Left lung (tissue), 10 donors: ENCODE measurements around the gene NBL1. TPM values are rescaled to one million over a fixed set of nuclear protein-coding genes. Genes with fewer than 3 reads are reported as not detected.

Experiments used
- ATAC-seq: fragments of 200-7000 bp; cut with Tn5 transposase; one replicate; pipeline ENCODE4 v1.9.1; 2020; ENCODE audit warnings: moderate library complexity
- DNase-seq, 4 donors: peaks; one replicate each; pipeline ENCODE4 v3.0.0-alpha.2; 2013 to 2020
- H3K27ac ChIP-seq, 2 donors: fragments of 200-600 bp; sonication (generic) in 1 of 2; one replicate each; pipeline versions ENCODE4 v1.5.0 to v1.8.0; 2020 to 2021
- H3K27me3 ChIP-seq, 2 donors: fragments of 200-600 bp; sonication (generic) in 1 of 2; one replicate each; pipeline versions ENCODE4 v1.5.0 to v1.8.0; 2020 to 2021
- H3K36me3 ChIP-seq, 2 donors: fragments of 200-600 bp; sonication (generic) in 1 of 2; one replicate each; pipeline versions ENCODE4 v1.5.0 to v1.8.0; 2020 to 2021
- H3K4me1 ChIP-seq, 2 donors: fragments of 200-600 bp; one replicate each; pipeline ENCODE4 v1.8.0; 2021
- H3K4me3 ChIP-seq, 2 donors: fragments of 200-600 bp; sonication (generic) in 1 of 2; one replicate each; pipeline versions ENCODE4 v1.5.0 to v1.8.0; 2020 to 2021; ENCODE audit warnings: mild to moderate bottlenecking in 1 of 2
- H3K9me3 ChIP-seq, 2 donors: fragments of 200-600 bp; sonication (generic) in 1 of 2; one replicate each; pipeline versions ENCODE4 v1.5.0 to v1.8.0; 2020 to 2021
- CTCF ChIP-seq, 2 donors: fragments of 200-600 bp; sonication (generic) in 1 of 2; IDR thresholded peaks; one replicate each; pipeline versions ENCODE4 v1.5.0 to v1.8.0; 2021; ENCODE audit warnings: antibody characterized with exemption in 2 of 2
- intact Hi-C, 2 donors: fragments of 100-400 bp; cut with DNase I; formaldehyde crosslinking; loops; one replicate each; pipeline versions ENCODE4 v1.11.2 to v1.14.2; 2022
- polyA plus RNA-seq, 6 donors: library from polyadenylated mRNA; unstranded; fragments of 120-200 nt; gene quantifications; one replicate each; pipeline ENCODE4 v1.2.1, GENCODE V29; 2013; ENCODE audit not compliant: insufficient read length in 6 of 6
- total RNA-seq, 2 donors: library from RNA; stranded (reverse); fragmentation: NEBNext Ultra II Directional; extraction: Animal tissue kit (Norgen Biotek cat#: 25700); gene quantifications; one replicate each; pipeline ENCODE4 v1.2.1, GENCODE V29; 2021
- donor health status: DM: no; HTN: yes; CAD: no.
- donor health status: DM: no; HTN: no; CAD: no.

Gene NBL1
- total and polyA plus RNA-seq, 8 donors, result 69.1 to 180 (median 89.6) TPM

- no peak for ATAC-seq
- no peaks in the 10 kb centered on the region for H3K4me1 ChIP-seq
- no peak overlapping the region for H3K27ac ChIP-seq
- peaks cover 0 to 23% of the 10 kb centered on the region in 2 donors for H3K36me3 ChIP-seq
- DNase-seq, result peak in 1 of 4 donors; percentile 23
- no peak for TF ChIP-seq CTCF (IDR thresholded peaks at IDR 0.05)
- no peaks in the 10 kb centered on the region for H3K9me3 ChIP-seq
- no peak overlapping the region for H3K4me3 ChIP-seq
- no peaks in the 10 kb centered on the region for H3K27me3 ChIP-seq
- intact Hi-C loops, result no loop called here
Measured at GRCh38 chr1:19700079-19700777, 56.1 kb downstream of the NBL1 start.

- no peak for TF ChIP-seq CTCF (IDR thresholded peaks at IDR 0.05)
- intact Hi-C loops, result no loop called here
Measured at GRCh38 chr1:19703280-19703679, 59.2 kb downstream of the NBL1 start.

GRCh38 chr1:19704247-19705113, 60.4 kb downstream of the NBL1 start:
- no peaks in the 10 kb centered on the region for H3K4me1 ChIP-seq
- ATAC-seq, result peak; percentile 99

More at GRCh38 chr1:19703280-19703679, 59.2 kb downstream of the NBL1 start:
- ATAC-seq, result no peak
- H3K27me3 ChIP-seq, result no peaks in the 10 kb centered on the region
- H3K4me1 ChIP-seq, result no peaks in the 10 kb centered on the region
- no peaks in the 10 kb centered on the region for H3K9me3 ChIP-seq
- H3K36me3 ChIP-seq, result peaks cover 0 to 13% of the 10 kb centered on the region in 2 donors
- no peak overlapping the region for H3K27ac ChIP-seq
- H3K4me3 ChIP-seq, result no peak overlapping the region
- no peak for DNase-seq

GRCh38 chr1:19705464-19705863, 61.4 kb downstream of the NBL1 start:
- Histone ChIP-seq H3K27me3 (no peaks in the 10 kb centered on the region), H3K36me3 (peaks cover 0 to 11% of the 10 kb centered on the region in 2 donors), H3K27ac (no peak overlapping the region), H3K4me1 (no peaks in the 10 kb centered on the region), H3K4me3 (no peak overlapping the region), H3K9me3 (no peaks in the 10 kb centered on the region)
- DNase-seq, result no peak
- intact Hi-C loops, result no loop called here
- no peak for ATAC-seq
- no peak for TF ChIP-seq CTCF (IDR thresholded peaks at IDR 0.05)

More at GRCh38 chr1:19704247-19705113, 60.4 kb downstream of the NBL1 start:
- intact Hi-C loops, result no loop called here
- peaks cover 0 to 18% of the 10 kb centered on the region in 2 donors for H3K36me3 ChIP-seq
- H3K27me3 ChIP-seq, result no peaks in the 10 kb centered on the region
- no peaks in the 10 kb centered on the region for H3K9me3 ChIP-seq
- H3K4me3 ChIP-seq, result no peak overlapping the region
- peak; percentile 82 to 87 for TF ChIP-seq CTCF (IDR thresholded peaks at IDR 0.05)
- DNase-seq, result peak; percentile 56 to 87 (median 66)
- H3K27ac ChIP-seq, result no peak overlapping the region

- no peak overlapping the region for H3K27ac ChIP-seq
- intact Hi-C loops, result no loop called here
Measured at GRCh38 chr1:19706136-19706535, 62.0 kb downstream of the NBL1 start.

More at GRCh38 chr1:19706136-19706535, 62.0 kb downstream of the NBL1 start:
- DNase-seq, result no peak
- no peak overlapping the region for H3K4me3 ChIP-seq
- H3K4me1 ChIP-seq, result no peaks in the 10 kb centered on the region
- TF ChIP-seq CTCF (IDR thresholded peaks at IDR 0.05), result no peak
- no peak for ATAC-seq
- H3K9me3 ChIP-seq, result no peaks in the 10 kb centered on the region
- no peaks in the 10 kb centered on the region for H3K27me3 ChIP-seq
- peaks cover 0 to 6% of the 10 kb centered on the region in 2 donors for H3K36me3 ChIP-seq
